CD4-positive, alpha-beta T cell (primary cell): ENCODE data around the gene DCHS1. TPM values are rescaled to one million over a fixed set of nuclear protein-coding genes. Genes with fewer than 3 reads are reported as not detected.

Experiments
- ATAC-seq: fragments of 200-7000 bp; cut with Tn5 transposase; one replicate; pipeline ENCODE4 v1.10.0; 2022; ENCODE audit warnings: mild to moderate bottlenecking; ENCODE audit not compliant: poor library complexity
- CTCF ChIA-PET: fragments of 350-600 bp; sonication (Branson Sonifier 250); formaldehyde crosslinking; loops from one replicate; lab custom pipeline; 2021; ENCODE audit warnings: antibody characterized with exemption, inconsistent platforms; lab: Charles Lee
- POLR2A ChIA-PET: fragments of 350-600 bp; sonication (Branson Sonifier 250); formaldehyde crosslinking; loops from one replicate; lab custom pipeline; 2021; ENCODE audit warnings: antibody characterized with exemption, inconsistent platforms; lab: Charles Lee
- DNase-seq, 14 experiments: peaks; one replicate each; pipeline ENCODE4 v3.0.0-alpha.2; 2013 to 2020; ENCODE audit warnings: mixed read lengths in 2 of 14
- H3K27ac ChIP-seq, 2 donors: one replicate each; pipeline versions ENCODE4 v1.5.1 to v1.7.0; 2013; ENCODE audit warnings: low read length in 2 of 2, low read depth in 1 of 2, mild to moderate bottlenecking in 1 of 2
- H3K27me3 ChIP-seq, 2 experiments: 1 replicate in 1 of 2; 2 replicates in 1 of 2; pipeline versions ENCODE4 v1.6.1 to v1.7.0; 2013; ENCODE audit warnings: low read length in 2 of 2, control low read depth in 1 of 2, mild to moderate bottlenecking in 1 of 2, moderate library complexity in 1 of 2; ENCODE audit not compliant: insufficient read depth in 2 of 2, control insufficient read depth in 1 of 2
- H3K36me3 ChIP-seq: one replicate; pipeline ENCODE4 v1.6.1; 2013; ENCODE audit warnings: low read length, control low read depth; ENCODE audit not compliant: insufficient read depth
- H3K4me1 ChIP-seq: one replicate; pipeline ENCODE4 v1.6.1; 2013; ENCODE audit warnings: low read length, control low read depth; ENCODE audit not compliant: insufficient read depth
- H3K4me3 ChIP-seq: one replicate; pipeline ENCODE4 v1.5.1; 2013; ENCODE audit warnings: mild to moderate bottlenecking, low read length, moderate library complexity
- H3K9me3 ChIP-seq, 2 experiments: 1 replicate in 1 of 2; 2 replicates in 1 of 2; pipeline versions ENCODE4 v1.6.1 to v1.7.0; 2013; ENCODE audit warnings: low read length in 2 of 2, mild to moderate bottlenecking in 2 of 2, control low read depth in 1 of 2, moderate library complexity in 1 of 2; ENCODE audit not compliant: control insufficient read depth in 1 of 2, insufficient read depth in 1 of 2
- H3K27ac Mint-ChIP-seq: one replicate; pipeline ENCODE4 v1.8.0; 2020; ENCODE audit warnings: mixed read lengths
- H3K27me3 Mint-ChIP-seq: one replicate; pipeline ENCODE4 v1.8.0; 2021; ENCODE audit warnings: mixed read lengths
- H3K36me3 Mint-ChIP-seq: one replicate; pipeline ENCODE4 v1.8.0; 2021; ENCODE audit warnings: low read depth, mixed read lengths
- H3K4me1 Mint-ChIP-seq: one replicate; pipeline ENCODE4 v1.8.0; 2021; ENCODE audit warnings: low read depth, mixed read lengths
- H3K4me3 Mint-ChIP-seq: one replicate; pipeline ENCODE4 v1.8.0; 2020; ENCODE audit warnings: mild to moderate bottlenecking, mixed read lengths
- H3K9me3 Mint-ChIP-seq: one replicate; pipeline ENCODE4 v1.8.0; 2020; ENCODE audit warnings: mixed read lengths
- intact Hi-C, 2 experiments: fragments of 100-400 bp; cut with DNase I in 1 of 2; cut with micrococcal nuclease in 1 of 2; formaldehyde crosslinking; loops; one replicate each; pipeline versions ENCODE4 v1.15.1 to v1.9.0; 2023 to 2025; cut with DNase I, micrococcal nuclease
- total RNA-seq, 174 experiments: library from RNA in 2 of 174; stranded (reverse) in 2 of 174; gene quantifications; one replicate each; pipeline ENCODE4 v1.2.3 and lab custom pipeline; 2021 to 2026
- TF ChIP-seq, protein P1 (sequence below): fragments of 200-600 bp; IDR thresholded peaks from one replicate; pipeline ENCODE4 v1.8.0; 2022; ENCODE audit warnings: antibody characterized with exemption, mild to moderate bottlenecking

The DCHS1 gene
- total RNA-seq, 2 experiments from 2014 or later = 9.7 TPM

DNA sequence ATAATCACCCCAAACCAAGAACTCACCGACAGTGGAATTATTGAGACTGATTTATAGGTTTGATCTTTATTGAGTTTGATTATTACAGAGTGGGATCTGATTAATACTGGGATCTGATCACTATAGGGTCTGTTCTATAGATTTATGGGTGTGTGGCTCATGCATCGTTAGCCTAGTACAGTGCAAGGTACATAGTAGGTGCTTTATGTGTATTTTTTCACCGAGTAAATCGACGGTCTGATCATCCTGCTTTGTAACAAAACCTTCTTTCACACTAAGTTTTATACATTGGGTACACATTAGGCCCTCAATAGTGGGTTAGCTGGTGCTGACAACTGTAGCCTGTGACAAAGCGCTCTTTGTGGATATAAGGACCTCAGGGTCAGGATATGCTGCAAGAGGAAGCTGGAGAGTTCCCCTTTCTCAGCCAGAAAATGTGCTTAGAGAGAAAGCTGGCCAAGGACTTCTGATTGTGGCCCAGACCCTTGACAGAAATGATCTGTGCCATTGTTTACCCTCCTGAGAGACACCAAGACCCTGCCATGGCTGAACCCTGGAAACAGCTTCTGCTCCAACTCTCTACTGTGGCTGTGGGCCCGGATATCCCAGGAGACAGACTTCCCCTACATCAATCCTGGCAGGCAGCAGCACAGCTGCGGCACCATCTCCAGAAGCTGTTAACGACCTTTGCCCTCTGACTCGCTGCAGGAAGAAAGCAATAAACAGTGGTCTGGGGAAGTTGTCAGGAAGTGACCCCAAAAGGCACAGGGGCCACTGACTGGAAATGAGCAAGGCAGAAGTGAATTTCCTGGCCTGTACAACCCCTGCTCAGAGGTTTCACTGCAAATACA is 20.3 kb downstream of the DCHS1 start:
- Mint-ChIP-seq H3K36me3 (peaks cover 13% of the 10 kb centered on the region), H3K27me3 (no peaks in the 10 kb centered on the region), H3K9me3 (no peaks in the 10 kb centered on the region), H3K27ac (no peak overlapping the region), H3K4me1 (no peaks in the 10 kb centered on the region), H3K4me3 (no peak overlapping the region)
- H3K36me3 ChIP-seq = peaks cover 4% of the 10 kb centered on the region
- no peaks in the 10 kb centered on the region for H3K9me3 ChIP-seq
- no peak overlapping the region for H3K27ac ChIP-seq
- no peaks in the 10 kb centered on the region for H3K27me3 ChIP-seq
- H3K4me3 ChIP-seq = no peak overlapping the region
- CTCF ChIA-PET = no interaction called here
- POLR2A ChIA-PET = no interaction called here
- TF ChIP-seq, protein P1, sequence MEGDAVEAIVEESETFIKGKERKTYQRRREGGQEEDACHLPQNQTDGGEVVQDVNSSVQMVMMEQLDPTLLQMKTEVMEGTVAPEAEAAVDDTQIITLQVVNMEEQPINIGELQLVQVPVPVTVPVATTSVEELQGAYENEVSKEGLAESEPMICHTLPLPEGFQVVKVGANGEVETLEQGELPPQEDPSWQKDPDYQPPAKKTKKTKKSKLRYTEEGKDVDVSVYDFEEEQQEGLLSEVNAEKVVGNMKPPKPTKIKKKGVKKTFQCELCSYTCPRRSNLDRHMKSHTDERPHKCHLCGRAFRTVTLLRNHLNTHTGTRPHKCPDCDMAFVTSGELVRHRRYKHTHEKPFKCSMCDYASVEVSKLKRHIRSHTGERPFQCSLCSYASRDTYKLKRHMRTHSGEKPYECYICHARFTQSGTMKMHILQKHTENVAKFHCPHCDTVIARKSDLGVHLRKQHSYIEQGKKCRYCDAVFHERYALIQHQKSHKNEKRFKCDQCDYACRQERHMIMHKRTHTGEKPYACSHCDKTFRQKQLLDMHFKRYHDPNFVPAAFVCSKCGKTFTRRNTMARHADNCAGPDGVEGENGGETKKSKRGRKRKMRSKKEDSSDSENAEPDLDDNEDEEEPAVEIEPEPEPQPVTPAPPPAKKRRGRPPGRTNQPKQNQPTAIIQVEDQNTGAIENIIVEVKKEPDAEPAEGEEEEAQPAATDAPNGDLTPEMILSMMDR = no peak
- H3K4me1 ChIP-seq = peaks cover 4% of the 10 kb centered on the region
- intact Hi-C loops = no loop called here
- ATAC-seq (no peak), DNase-seq (no peak)

DNA sequence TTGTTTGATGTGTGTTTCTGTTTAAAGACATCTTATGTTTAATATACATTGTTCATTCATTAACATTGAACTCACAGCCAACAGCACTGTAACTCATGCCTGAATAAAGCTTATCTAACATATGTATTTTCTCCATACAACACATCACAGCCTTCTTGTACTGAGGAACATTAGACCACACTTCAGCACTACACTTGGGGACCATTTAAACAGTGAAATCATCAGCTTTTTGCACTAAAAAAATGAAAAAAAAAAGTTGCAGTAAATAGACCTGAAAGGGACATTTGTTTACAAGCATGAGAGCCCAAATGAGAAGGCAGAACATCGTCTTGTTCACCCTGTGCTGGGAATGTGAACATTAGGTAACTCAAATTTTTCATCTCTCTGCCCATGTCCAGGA is 21.1 kb downstream of the DCHS1 start:
- H3K27me3 ChIP-seq = no peaks in the 10 kb centered on the region
- H3K4me3 ChIP-seq = no peak overlapping the region
- POLR2A ChIA-PET = no interaction called here
- no peaks in the 10 kb centered on the region for H3K9me3 ChIP-seq
- peaks cover 4% of the 10 kb centered on the region for H3K4me1 ChIP-seq
- intact Hi-C loops = no loop called here
- H3K36me3 ChIP-seq = peaks cover 4% of the 10 kb centered on the region
- Mint-ChIP-seq H3K4me1 (no peaks in the 10 kb centered on the region), H3K27me3 (no peaks in the 10 kb centered on the region), H3K27ac (no peak overlapping the region), H3K9me3 (no peaks in the 10 kb centered on the region), H3K4me3 (no peak overlapping the region), H3K36me3 (peaks cover 10% of the 10 kb centered on the region)
- CTCF ChIA-PET = no interaction called here
- ATAC-seq (no peak), DNase-seq (no peak)
- TF ChIP-seq, protein P1 = no peak
- no peak overlapping the region for H3K27ac ChIP-seq

DNA sequence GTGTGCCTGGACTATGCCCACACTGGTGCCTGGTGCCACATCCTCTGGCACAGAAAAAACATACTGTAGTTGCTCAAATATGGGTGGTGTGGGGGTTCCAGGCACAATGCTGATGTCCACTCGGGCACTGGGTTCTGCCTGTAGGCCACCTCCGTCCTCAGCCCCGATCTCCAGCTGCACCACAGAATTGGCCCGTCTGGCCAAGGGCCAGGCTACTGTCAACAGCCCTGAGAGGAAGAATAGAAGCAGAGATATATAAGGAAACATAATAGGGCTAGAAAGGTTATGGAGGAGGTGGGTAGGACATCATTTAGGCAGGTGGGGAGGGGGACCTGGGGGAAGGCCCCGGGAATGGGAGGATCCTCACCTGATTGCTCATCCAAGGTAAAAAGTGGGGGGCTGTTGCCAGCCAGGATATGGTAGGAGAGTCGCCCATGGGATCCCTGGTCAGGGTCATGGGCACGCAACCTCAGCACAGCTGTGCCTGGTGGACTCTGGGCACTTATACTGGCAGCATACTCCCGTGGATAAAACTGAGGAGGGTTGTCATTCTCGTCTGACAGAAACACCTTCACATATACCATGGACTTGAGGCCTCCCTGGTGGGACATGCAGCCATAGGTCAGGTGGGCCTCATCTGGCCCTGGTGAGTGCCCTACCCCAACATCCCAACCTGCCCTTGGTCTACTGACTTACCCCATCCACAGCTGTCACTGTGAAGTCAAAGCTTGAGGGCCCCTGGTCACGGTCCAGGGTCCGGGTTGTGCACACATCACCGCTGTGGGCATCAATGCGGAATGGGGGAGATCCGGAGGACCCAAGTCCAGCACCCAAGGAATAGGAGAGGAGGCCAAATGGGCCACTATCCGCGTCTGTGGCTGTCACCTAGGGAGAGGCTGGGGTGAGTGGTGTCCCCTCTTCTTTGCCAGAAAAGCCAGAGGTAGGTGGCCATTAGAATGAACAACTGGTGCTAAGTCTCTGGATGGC is 21.9 kb downstream of the DCHS1 start:
- ChIA-PET POLR2A (no interaction called here), CTCF (no interaction called here)
- DNase-seq (no peak), ATAC-seq (no peak)
- Histone ChIP-seq H3K36me3 (peaks cover 2% of the 10 kb centered on the region), H3K27me3 (no peaks in the 10 kb centered on the region), H3K4me3 (no peak overlapping the region), H3K9me3 (no peaks in the 10 kb centered on the region), H3K27ac (no peak overlapping the region), H3K4me1 (peaks cover 4% of the 10 kb centered on the region)
- Mint-ChIP-seq H3K27me3 (no peaks in the 10 kb centered on the region), H3K27ac (no peak overlapping the region), H3K4me1 (no peaks in the 10 kb centered on the region), H3K4me3 (no peak overlapping the region), H3K9me3 (no peaks in the 10 kb centered on the region), H3K36me3 (peaks cover 9% of the 10 kb centered on the region)
- TF ChIP-seq, protein P1 = no peak
- intact Hi-C loops = no loop called here
